GM12874 (cell line): Measurements from ENCODE around the gene HAX1.

ENCODE experiments used
- CTCF ChIP-seq: IDR thresholded peaks from 2 replicates; pipeline ENCODE4 v1.5.1; 2011; ENCODE audit warnings: low read depth, mild to moderate bottlenecking, control low read depth, low read length, moderate library complexity; ENCODE audit not compliant: insufficient read depth

The HAX1 gene

GRCh38 chr1:154239491-154239890 lies 32.9 kb upstream of the HAX1 start:
- TF ChIP-seq CTCF = no peak

- no peak for TF ChIP-seq CTCF
Measured at GRCh38 chr1:154240294-154240833, 32.1 kb upstream of the HAX1 start.

DNA sequence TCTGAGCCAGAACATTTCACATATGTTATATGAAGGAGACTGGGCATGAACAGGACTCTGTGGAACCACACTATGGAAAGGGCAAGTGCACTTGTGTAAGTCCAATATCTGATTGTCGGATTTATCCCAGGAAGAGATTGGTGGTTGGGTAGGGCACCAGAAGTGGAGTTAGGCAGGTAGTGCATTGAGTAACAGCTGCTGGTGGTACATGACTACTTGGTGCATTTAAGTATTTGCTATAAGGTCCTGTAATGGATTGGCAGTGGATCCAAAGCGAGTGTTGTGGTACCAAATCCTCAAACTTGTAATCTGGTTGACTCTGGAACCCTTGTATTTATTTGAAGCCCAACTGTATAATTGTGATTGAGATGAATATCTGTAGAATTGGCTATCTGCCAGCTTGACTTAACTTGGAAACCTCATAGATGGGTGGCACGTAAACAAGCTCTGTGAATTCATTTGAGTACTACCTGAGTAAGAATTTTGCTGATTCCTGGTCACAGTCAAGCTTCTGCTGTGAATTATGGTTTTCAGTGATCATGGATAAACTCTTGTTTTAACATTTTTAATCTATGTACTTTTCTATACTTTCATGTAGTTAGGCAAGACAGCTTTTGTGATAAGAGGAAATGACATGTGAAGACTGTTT lies 30.6 kb upstream of the HAX1 start:
- TF ChIP-seq CTCF = no peak

DNA sequence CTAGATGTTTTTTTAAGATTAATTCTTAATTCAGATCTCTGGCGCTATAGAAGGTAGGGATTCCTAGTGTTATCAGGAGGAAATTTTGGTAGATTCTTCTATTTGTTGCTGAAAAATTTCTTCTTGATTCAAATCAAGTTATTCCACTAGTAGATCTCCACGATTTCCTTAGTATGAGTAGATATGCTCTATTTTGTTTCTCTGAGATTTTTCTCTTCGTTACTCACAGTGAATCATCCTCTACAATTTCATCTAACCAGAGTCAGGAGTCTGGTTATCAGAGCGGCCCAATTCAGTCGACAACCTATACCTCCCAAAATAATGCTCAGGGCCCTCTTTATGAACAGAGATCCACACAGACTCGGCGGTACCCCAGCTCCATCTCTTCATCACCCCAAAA lies 18.8 kb upstream of the HAX1 start:
- TF ChIP-seq CTCF = no peak

- TF ChIP-seq CTCF = no peak
Measured at GRCh38 chr1:154256686-154257085, 15.7 kb upstream of the HAX1 start.

GRCh38 chr1:154258784-154259183 lies 13.6 kb upstream of the HAX1 start:
- no peak for TF ChIP-seq CTCF

GRCh38 chr1:154260127-154260526 lies 12.3 kb upstream of the HAX1 start:
- TF ChIP-seq CTCF = no peak
